Central memory CD8-positive, alpha-beta T cell (primary cell): ENCODE data around the gene NOTO.
"Not testable (repeated sequence)": the region's sequence is repeated elsewhere in the genome, so short reads cannot be mapped to it uniquely, and the experiment has no call there.

Experiments
- ATAC-seq: fragments of 150-1000 bp; cut with Tn5 transposase; replicated peaks from 2 replicates; pipeline ENCODE4 v1.10.0; 2022; ENCODE audit warnings: mild to moderate bottlenecking, moderate FRiP score, moderate number of reproducible peaks; ENCODE audit not compliant: poor library complexity, severe bottlenecking; ENCODE audit errors: extremely low read depth
- DNase-seq, 2 donors: peaks; one replicate each; pipeline ENCODE4 v3.0.0; 2021; ENCODE audit warnings: low spot score in 2 of 2
- H3K27ac Mint-ChIP-seq: one replicate; pipeline ENCODE4 v1.8.0; 2022; ENCODE audit warnings: low read depth, mild to moderate bottlenecking, moderate library complexity, mixed read lengths
- H3K27me3 Mint-ChIP-seq: one replicate; pipeline ENCODE4 v1.8.0; 2022; ENCODE audit warnings: mixed read lengths
- H3K36me3 Mint-ChIP-seq: one replicate; pipeline ENCODE4 v1.8.0; 2022; ENCODE audit warnings: mild to moderate bottlenecking, moderate library complexity, mixed read lengths; ENCODE audit not compliant: insufficient read depth
- H3K4me1 Mint-ChIP-seq: one replicate; pipeline ENCODE4 v1.8.0; 2022; ENCODE audit warnings: mixed read lengths
- H3K4me3 Mint-ChIP-seq: one replicate; pipeline ENCODE4 v1.8.0; 2022; ENCODE audit warnings: mild to moderate bottlenecking, moderate library complexity, mixed read lengths
- H3K9me3 Mint-ChIP-seq: one replicate; pipeline ENCODE4 v1.8.0; 2022; ENCODE audit warnings: mixed read lengths

The NOTO gene

GRCh38 chr2:73202156-73203054 is at the start of gene NOTO:
Gene NOTO, plus strand, starts transcription at chr2:73202574. Its CDS starts 93 bp downstream, at chr2:73202667.
- DNase-seq, result no peak
- Mint-ChIP-seq H3K9me3 (no peaks in the 10 kb centered on the region), H3K4me3 (peak within 1 kb of the TSS; percentile 31), H3K27ac (no peak within 1 kb of the TSS), H3K27me3 (peaks cover 78% of the 10 kb centered on the region), H3K4me1 (no peaks in the 10 kb centered on the region), H3K36me3 (no peaks in the 10 kb centered on the region)
- no peak for ATAC-seq

- DNase-seq, result no peak
- Mint-ChIP-seq H3K27me3 (peaks cover 54% of the 10 kb centered on the region), H3K4me3 (no peak overlapping the region), H3K9me3 (no peaks in the 10 kb centered on the region), H3K36me3 (peaks cover 2% of the 10 kb centered on the region), H3K27ac (no peak overlapping the region), H3K4me1 (no peaks in the 10 kb centered on the region)
- no peak for ATAC-seq
Measured at GRCh38 chr2:73156539-73157124, 45.7 kb upstream of the NOTO start.

GRCh38 chr2:73162856-73163391 is 39.5 kb upstream of the NOTO start:
- Mint-ChIP-seq H3K27ac (no peak overlapping the region), H3K36me3 (no peaks in the 10 kb centered on the region)
- no peak for ATAC-seq

GRCh38 chr2:73163483-73164367 is 38.6 kb upstream of the NOTO start:
- Mint-ChIP-seq H3K36me3 (no peaks in the 10 kb centered on the region), H3K4me1 (no peaks in the 10 kb centered on the region), H3K27me3 (peaks cover 43% of the 10 kb centered on the region), H3K4me3 (no peak overlapping the region), H3K9me3 (no peaks in the 10 kb centered on the region), H3K27ac (no peak overlapping the region)
- ATAC-seq (peak; percentile 68), DNase-seq (peak; percentile 53 to 55)

More at GRCh38 chr2:73162856-73163391, 39.5 kb upstream of the NOTO start:
- Mint-ChIP-seq H3K9me3 (no peaks in the 10 kb centered on the region), H3K4me1 (no peaks in the 10 kb centered on the region), H3K27me3 (peaks cover 44% of the 10 kb centered on the region), H3K4me3 (no peak overlapping the region)
- DNase-seq, result no peak

GRCh38 chr2:73165978-73166377 is 36.4 kb upstream of the NOTO start:
- not testable (repeated sequence) for H3K9me3 Mint-ChIP-seq, H3K36me3 Mint-ChIP-seq, ATAC-seq

GRCh38 chr2:73166813-73167212 is 35.6 kb upstream of the NOTO start:
- peaks cover 20% of the 10 kb centered on the region for H3K27me3 Mint-ChIP-seq
- H3K4me3 Mint-ChIP-seq, H3K27ac Mint-ChIP-seq, H3K36me3 Mint-ChIP-seq, H3K9me3 Mint-ChIP-seq, H3K4me1 Mint-ChIP-seq, DNase-seq, ATAC-seq: not testable (repeated sequence)

More at GRCh38 chr2:73165978-73166377, 36.4 kb upstream of the NOTO start:
- DNase-seq, H3K4me1 Mint-ChIP-seq, H3K4me3 Mint-ChIP-seq, H3K27ac Mint-ChIP-seq: not testable (repeated sequence)
- peaks cover 21% of the 10 kb centered on the region for H3K27me3 Mint-ChIP-seq

- peaks cover 24% of the 10 kb centered on the region for H3K27me3 Mint-ChIP-seq
- H3K4me3 Mint-ChIP-seq, H3K36me3 Mint-ChIP-seq, H3K27ac Mint-ChIP-seq, H3K4me1 Mint-ChIP-seq, DNase-seq, H3K9me3 Mint-ChIP-seq, ATAC-seq: not testable (repeated sequence)
Measured at GRCh38 chr2:73168348-73168747, 34.0 kb upstream of the NOTO start.

- H3K27me3 Mint-ChIP-seq, result peaks cover 37% of the 10 kb centered on the region
- not testable (repeated sequence) for DNase-seq, ATAC-seq, H3K36me3 Mint-ChIP-seq, H3K9me3 Mint-ChIP-seq, H3K4me1 Mint-ChIP-seq, H3K4me3 Mint-ChIP-seq, H3K27ac Mint-ChIP-seq
Measured at GRCh38 chr2:73170341-73170740, 32.0 kb upstream of the NOTO start.

GRCh38 chr2:73172963-73173362 is 29.4 kb upstream of the NOTO start:
- no peak for DNase-seq
- H3K27ac Mint-ChIP-seq, result no peak overlapping the region
- H3K27me3 Mint-ChIP-seq, result peaks cover 53% of the 10 kb centered on the region

GRCh38 chr2:73173781-73174180 is 28.6 kb upstream of the NOTO start:
- H3K27me3 Mint-ChIP-seq, result peaks cover 53% of the 10 kb centered on the region
- peak overlapping the region; percentile 39 for H3K4me3 Mint-ChIP-seq

More at GRCh38 chr2:73172963-73173362, 29.4 kb upstream of the NOTO start:
- Mint-ChIP-seq H3K4me1 (peaks cover 15% of the 10 kb centered on the region), H3K36me3 (peaks cover 5% of the 10 kb centered on the region), H3K9me3 (no peaks in the 10 kb centered on the region), H3K4me3 (no peak overlapping the region)
- no peak for ATAC-seq

GRCh38 chr2:73174244-73174643 is 28.1 kb upstream of the NOTO start:
- peak overlapping the region; percentile 39 for H3K4me3 Mint-ChIP-seq
- no peak overlapping the region for H3K27ac Mint-ChIP-seq
- no peaks in the 10 kb centered on the region for H3K9me3 Mint-ChIP-seq
- DNase-seq (no peak), ATAC-seq (no peak)
- peaks cover 15% of the 10 kb centered on the region for H3K4me1 Mint-ChIP-seq
- H3K27me3 Mint-ChIP-seq, result peaks cover 56% of the 10 kb centered on the region
- peaks cover 5% of the 10 kb centered on the region for H3K36me3 Mint-ChIP-seq

More at GRCh38 chr2:73173781-73174180, 28.6 kb upstream of the NOTO start:
- H3K27ac Mint-ChIP-seq, result no peak overlapping the region
- peaks cover 5% of the 10 kb centered on the region for H3K36me3 Mint-ChIP-seq
- peaks cover 15% of the 10 kb centered on the region for H3K4me1 Mint-ChIP-seq
- H3K9me3 Mint-ChIP-seq, result no peaks in the 10 kb centered on the region
- no peak for DNase-seq
- ATAC-seq, result no peak
